GM12891 (cell line): Measurements from ENCODE around the gene IRX4.

Source experiments
- POLR2A ChIP-seq: IDR thresholded peaks from 2 replicates; pipeline ENCODE4 v1.6.1; 2011; ENCODE audit warnings: low read depth, low read length, control low read depth
- POLR2AphosphoS5 ChIP-seq: IDR thresholded peaks from 2 replicates; pipeline ENCODE4 v1.6.1; 2011; ENCODE audit warnings: low read depth, low read length, control low read depth

- no peak for TF ChIP-seq POLR2A
- no peak for TF ChIP-seq POLR2AphosphoS5
Measured at GRCh38 chr5:1874771-1875220, 7.9 kb downstream of the IRX4 start.
